Fibroblast of lung (primary cell): Measurements from ENCODE around the gene PLEKHA5. TPM values are rescaled to one million over a fixed set of nuclear protein-coding genes. Genes with fewer than 3 reads are reported as not detected.

Experiments
- DNase-seq, 2 donors: peaks; one replicate each; pipeline versions ENCODE4 v3.0.0 to v3.0.0-alpha.2; 2010; ENCODE audit warnings: low read depth in 2 of 2
- H2AFZ ChIP-seq: 2 replicates; pipeline ENCODE4 v1.5.1; 2012; ENCODE audit warnings: low read length, control low read depth, inconsistent platforms
- H3K27ac ChIP-seq: 2 replicates; pipeline ENCODE4 v1.5.1; 2011; ENCODE audit warnings: low read length, control low read depth; ENCODE audit not compliant: insufficient read depth
- H3K27me3 ChIP-seq: 2 replicates; pipeline ENCODE4 v1.5.1; 2011; ENCODE audit warnings: mild to moderate bottlenecking, low read length; ENCODE audit not compliant: control insufficient read depth, insufficient read depth
- H3K36me3 ChIP-seq: 2 replicates; pipeline ENCODE4 v1.5.1; 2011; ENCODE audit warnings: low read length; ENCODE audit not compliant: control insufficient read depth, insufficient read depth
- H3K4me1 ChIP-seq: 2 replicates; pipeline ENCODE4 v1.5.1; 2011; ENCODE audit warnings: low read length; ENCODE audit not compliant: control insufficient read depth, insufficient read depth; ENCODE audit errors: extremely low read depth
- H3K4me2 ChIP-seq: 2 replicates; pipeline ENCODE4 v1.5.1; 2011; ENCODE audit warnings: low read length, control low read depth; ENCODE audit not compliant: insufficient read depth; ENCODE audit errors: extremely low read depth
- H3K4me3 ChIP-seq, 4 experiments: fragments of 200-600 bp in 1 of 4; sonication (generic) in 1 of 4; replicated peaks in 1 of 4; 2 replicates each; pipeline ENCODE4 v1.5.1; 2011 to 2016; ENCODE audit warnings: low read length in 4 of 4, low read depth in 3 of 4, mild to moderate bottlenecking in 3 of 4, control low read depth in 2 of 4, inconsistent platforms in 1 of 4, mixed read lengths in 1 of 4; ENCODE audit not compliant: insufficient read depth in 1 of 4; ENCODE audit errors: control extremely low read depth in 1 of 4
- H3K79me2 ChIP-seq: 2 replicates; pipeline ENCODE4 v1.5.1; 2012; ENCODE audit warnings: mild to moderate bottlenecking, low read length, inconsistent platforms; ENCODE audit not compliant: control insufficient read depth, insufficient read depth
- H3K9ac ChIP-seq: 2 replicates; pipeline ENCODE4 v1.5.1; 2011; ENCODE audit warnings: mild to moderate bottlenecking, low read length, control low read depth; ENCODE audit not compliant: insufficient read depth
- H3K9me3 ChIP-seq: 2 replicates; pipeline ENCODE4 v1.5.1; 2012; ENCODE audit warnings: low read depth, low read length; ENCODE audit not compliant: control insufficient read depth, insufficient read depth
- H4K20me1 ChIP-seq: 2 replicates; pipeline ENCODE4 v1.5.1; 2011; ENCODE audit warnings: low read length; ENCODE audit not compliant: control insufficient read depth, insufficient read depth; ENCODE audit errors: extremely low read depth
- EZH2 ChIP-seq: IDR thresholded peaks from 2 replicates; pipeline ENCODE4 v1.5.1; 2012; ENCODE audit warnings: low read length, control low read depth, mild to moderate bottlenecking; ENCODE audit errors: missing control alignments
- polyA plus RNA-seq, 2 donors: library from polyadenylated mRNA; depleted of rRNA in 1 of 2; stranded (reverse) in 1 of 2; unstranded in 1 of 2; fragments of >200 nt; gene quantifications; 2 replicates each; pipeline ENCODE4 v1.2.1, GENCODE V29; 2011 to 2012; ENCODE audit warnings: missing spikeins in 1 of 2
- total RNA-seq: library from RNA; depleted of rRNA; stranded (reverse); fragments of >200 nt; gene quantifications from 2 replicates; pipeline ENCODE4 v1.2.1, GENCODE V29; 2014
- TF ChIP-seq, protein P1 (sequence below), 2 donors: IDR thresholded peaks in 1 of 2; conservative IDR thresholded peaks in 1 of 2; 1 replicate in 1 of 2; 2 replicates in 1 of 2; pipeline ENCODE4 v1.5.1; 2011 to 2012; ENCODE audit warnings: low read length in 2 of 2, control low read depth in 1 of 2, inconsistent platforms in 1 of 2, low read depth in 1 of 2, mild to moderate bottlenecking in 1 of 2

The PLEKHA5 gene
- total and polyA plus RNA-seq, 2 donors (not counting 1 experiment from before 2014, with no cell fraction given): 15.5 to 50.4 TPM

DNA sequence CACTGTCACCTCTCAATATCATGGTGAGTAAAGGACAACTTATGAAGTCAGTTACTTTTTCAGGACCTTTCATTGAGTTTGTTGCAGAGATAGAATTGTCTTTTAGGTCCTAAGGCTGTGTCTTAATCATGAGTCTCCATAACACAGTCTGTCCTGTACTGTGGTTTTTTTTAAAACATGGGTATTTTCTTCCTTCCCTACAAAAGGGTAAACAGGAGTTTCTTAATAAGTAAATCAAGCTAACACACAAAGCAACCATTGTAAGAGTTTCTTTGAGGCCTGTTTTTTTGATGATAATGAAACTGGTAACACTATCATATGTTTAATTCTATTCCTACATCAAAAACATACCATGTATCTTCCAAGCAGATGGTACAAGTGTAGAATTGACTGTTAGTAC is 101.4 kb downstream of the PLEKHA5 start:
- DNase-seq: no peak
- Histone ChIP-seq H3K9ac (no peak overlapping the region), H3K4me1 (peaks cover 18% of the 10 kb centered on the region), H3K79me2 (no peaks in the 10 kb centered on the region), H4K20me1 (no peaks in the 10 kb centered on the region), H3K36me3 (no peaks in the 10 kb centered on the region), H3K27ac (no peak overlapping the region), H3K27me3 (no peaks in the 10 kb centered on the region), H3K9me3 (no peaks in the 10 kb centered on the region), H3K4me2 (no peak overlapping the region), H3K4me3 (no peak overlapping the region), H2AFZ (no peak overlapping the region)
- TF ChIP-seq, protein P1, sequence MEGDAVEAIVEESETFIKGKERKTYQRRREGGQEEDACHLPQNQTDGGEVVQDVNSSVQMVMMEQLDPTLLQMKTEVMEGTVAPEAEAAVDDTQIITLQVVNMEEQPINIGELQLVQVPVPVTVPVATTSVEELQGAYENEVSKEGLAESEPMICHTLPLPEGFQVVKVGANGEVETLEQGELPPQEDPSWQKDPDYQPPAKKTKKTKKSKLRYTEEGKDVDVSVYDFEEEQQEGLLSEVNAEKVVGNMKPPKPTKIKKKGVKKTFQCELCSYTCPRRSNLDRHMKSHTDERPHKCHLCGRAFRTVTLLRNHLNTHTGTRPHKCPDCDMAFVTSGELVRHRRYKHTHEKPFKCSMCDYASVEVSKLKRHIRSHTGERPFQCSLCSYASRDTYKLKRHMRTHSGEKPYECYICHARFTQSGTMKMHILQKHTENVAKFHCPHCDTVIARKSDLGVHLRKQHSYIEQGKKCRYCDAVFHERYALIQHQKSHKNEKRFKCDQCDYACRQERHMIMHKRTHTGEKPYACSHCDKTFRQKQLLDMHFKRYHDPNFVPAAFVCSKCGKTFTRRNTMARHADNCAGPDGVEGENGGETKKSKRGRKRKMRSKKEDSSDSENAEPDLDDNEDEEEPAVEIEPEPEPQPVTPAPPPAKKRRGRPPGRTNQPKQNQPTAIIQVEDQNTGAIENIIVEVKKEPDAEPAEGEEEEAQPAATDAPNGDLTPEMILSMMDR (conservative IDR thresholded peaks at IDR 0.05 in 1 of 2, IDR thresholded peaks at IDR 0.05 in 1 of 2; ENCODE audit: low read depth in 1 of 2, low read length in 2 of 2): no peak
- no peak for TF ChIP-seq EZH2

DNA sequence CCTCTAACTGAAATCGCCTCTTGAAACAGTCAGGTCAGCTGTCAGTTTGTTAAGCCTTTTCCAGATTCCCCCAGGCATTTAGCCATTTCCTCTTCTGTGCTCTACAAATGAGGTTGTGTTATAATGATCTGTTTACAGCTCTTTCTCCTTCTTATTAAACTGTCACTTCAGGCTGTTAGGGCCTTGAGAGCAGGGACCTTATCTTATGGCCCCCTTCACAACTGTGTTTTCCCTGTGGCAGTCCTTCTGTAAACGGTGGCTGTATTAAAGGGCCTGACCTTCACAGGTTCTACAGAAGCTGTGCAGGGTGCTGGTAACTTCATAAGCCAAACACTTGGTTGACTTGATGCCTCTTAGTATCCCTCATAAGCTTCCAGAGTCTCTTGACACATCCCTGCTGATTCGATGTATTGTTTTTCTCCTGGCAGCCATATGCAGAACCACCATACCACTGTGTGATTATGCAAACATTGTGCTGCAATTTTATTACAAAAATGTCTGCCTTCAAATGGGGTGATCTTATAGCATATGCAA is 104.7 kb downstream of the PLEKHA5 start:
- Histone ChIP-seq H3K27me3 (no peaks in the 10 kb centered on the region), H3K79me2 (no peaks in the 10 kb centered on the region), H3K4me3 (no peak overlapping the region), H3K9ac (no peak overlapping the region), H4K20me1 (no peaks in the 10 kb centered on the region), H2AFZ (peak overlapping the region; percentile 31), H3K27ac (peak overlapping the region; percentile 26), H3K4me2 (peak overlapping the region; percentile 64), H3K4me1 (peaks cover 23% of the 10 kb centered on the region), H3K9me3 (no peaks in the 10 kb centered on the region), H3K36me3 (no peaks in the 10 kb centered on the region)
- TF ChIP-seq, protein P1 (conservative IDR thresholded peaks at IDR 0.05 in 1 of 2, IDR thresholded peaks at IDR 0.05 in 1 of 2; ENCODE audit: low read depth in 1 of 2, low read length in 2 of 2): no peak
- TF ChIP-seq EZH2: no peak
- DNase-seq: peak; percentile 36 to 53

DNA sequence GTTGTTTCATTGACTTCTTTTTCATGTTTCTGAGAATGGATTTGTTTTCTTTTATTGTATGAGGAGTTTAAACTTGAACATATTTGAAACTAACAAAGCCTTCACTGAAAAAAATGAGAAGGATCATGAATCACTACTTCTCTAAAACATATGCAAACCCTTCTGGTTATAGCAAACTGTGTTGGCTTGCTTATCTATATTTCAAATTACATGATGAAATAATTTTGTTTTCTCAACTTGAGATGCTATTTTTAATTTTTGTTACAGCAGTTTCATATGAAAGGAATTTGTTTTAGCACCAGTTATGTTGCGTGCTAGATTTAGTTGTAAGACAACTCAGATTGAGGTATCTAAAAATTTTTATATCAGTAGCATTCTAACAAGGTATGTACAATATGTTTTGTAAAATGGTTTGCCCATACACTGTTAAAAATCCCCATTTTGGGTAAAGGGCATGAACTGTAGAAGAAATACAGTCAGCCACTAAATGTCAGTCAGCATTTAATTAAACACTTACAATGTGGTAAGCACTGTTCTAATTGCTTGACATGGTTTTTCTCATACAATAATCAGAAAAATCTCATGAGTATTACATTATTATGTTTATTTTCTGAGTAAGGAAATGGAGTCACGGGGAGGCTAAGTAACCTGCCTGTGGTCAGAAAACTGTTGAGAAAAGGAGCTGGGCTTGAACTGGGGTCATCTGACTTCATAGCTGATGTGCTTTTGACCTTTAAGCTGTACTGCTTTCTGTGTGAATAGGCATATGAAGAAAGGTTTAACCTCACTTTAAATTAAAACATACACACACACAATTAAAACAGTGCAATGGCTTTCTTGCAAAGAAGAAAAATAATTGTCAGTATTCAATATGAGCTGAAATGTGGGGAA is 105.7 kb downstream of the PLEKHA5 start:
- Histone ChIP-seq H3K9me3 (no peaks in the 10 kb centered on the region), H3K4me1 (peaks cover 26% of the 10 kb centered on the region), H4K20me1 (no peaks in the 10 kb centered on the region), H3K79me2 (no peaks in the 10 kb centered on the region), H3K9ac (no peak overlapping the region), H2AFZ (no peak overlapping the region), H3K4me2 (peak overlapping the region; percentile 58), H3K36me3 (no peaks in the 10 kb centered on the region), H3K27ac (peak overlapping the region; percentile 56), H3K27me3 (no peaks in the 10 kb centered on the region), H3K4me3 (no peak overlapping the region)
- peak; percentile 51 to 64 for DNase-seq
- TF ChIP-seq, protein P1 (conservative IDR thresholded peaks at IDR 0.05 in 1 of 2, IDR thresholded peaks at IDR 0.05 in 1 of 2; ENCODE audit: low read depth in 1 of 2, low read length in 2 of 2): no peak
- no peak for TF ChIP-seq EZH2
